Measurements from ENCODE around the gene DIAPH2. TPM values are rescaled to one million over a fixed set of nuclear protein-coding genes. Genes with fewer than 3 reads are reported as not detected.

Gene DIAPH2
- total RNA-seq, 2 experiments from 2014 or later: 13.7 to 13.9 TPM

DNA sequence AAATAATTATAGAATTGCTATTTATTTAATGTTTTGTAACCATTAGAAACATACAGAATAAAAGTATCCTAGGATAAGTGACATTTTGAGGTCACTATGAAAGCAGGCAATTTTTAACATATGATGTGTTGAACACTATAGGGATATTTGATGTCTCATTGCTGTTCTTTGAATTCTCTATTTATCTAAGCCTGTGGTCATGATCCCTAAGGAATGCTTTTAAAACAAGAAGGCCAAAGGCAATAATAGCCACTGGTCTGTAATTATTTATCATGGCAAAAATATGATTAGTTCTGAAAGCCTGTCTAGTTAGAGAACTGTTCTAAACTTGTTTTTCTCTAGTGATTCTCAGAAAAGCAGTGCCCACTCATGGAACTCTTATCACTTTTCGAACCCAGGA, 385.7 kb downstream of the DIAPH2 start:
- Mint-ChIP-seq H3K27me3 (peaks cover 2% of the 10 kb centered on the region), H3K4me3 (no peak overlapping the region), H3K36me3 (no peaks in the 10 kb centered on the region), H3K9me3 (no peaks in the 10 kb centered on the region), H3K27ac (no peak overlapping the region), H3K4me1 (no peaks in the 10 kb centered on the region)
- POLR2A ChIA-PET: no interaction called here
- ATAC-seq (ENCODE audit: low read depth) (no peak), DNase-seq (no peak)

DNA sequence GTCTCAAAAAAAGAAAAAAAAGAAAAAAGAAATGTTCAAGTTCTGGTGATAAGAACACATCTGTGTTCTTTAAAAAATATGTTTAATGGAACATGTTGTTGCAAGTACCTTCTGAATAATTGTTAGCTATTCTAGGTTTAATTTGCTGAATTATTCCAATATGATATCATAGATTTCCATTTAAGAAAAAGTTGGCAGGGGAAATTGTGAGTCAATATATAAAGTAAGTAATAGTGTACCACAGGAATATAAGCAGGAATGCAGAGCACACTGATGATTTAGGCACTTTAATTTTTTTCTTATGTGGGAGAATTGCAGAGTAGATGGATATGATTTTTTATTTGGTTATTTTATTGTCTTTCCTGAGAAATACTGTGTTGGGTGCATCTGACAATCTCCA, 389.8 kb downstream of the DIAPH2 start:
- no peak overlapping the region for H3K27ac Mint-ChIP-seq
- no peaks in the 10 kb centered on the region for H3K4me1 Mint-ChIP-seq
- ATAC-seq (ENCODE audit: low read depth): no peak
- no peak overlapping the region for H3K4me3 Mint-ChIP-seq
- DNase-seq: no peak
- H3K9me3 Mint-ChIP-seq: no peaks in the 10 kb centered on the region
- H3K27me3 Mint-ChIP-seq: peaks cover 2% of the 10 kb centered on the region
- H3K36me3 Mint-ChIP-seq: no peaks in the 10 kb centered on the region
- POLR2A ChIA-PET: no interaction called here

DNA sequence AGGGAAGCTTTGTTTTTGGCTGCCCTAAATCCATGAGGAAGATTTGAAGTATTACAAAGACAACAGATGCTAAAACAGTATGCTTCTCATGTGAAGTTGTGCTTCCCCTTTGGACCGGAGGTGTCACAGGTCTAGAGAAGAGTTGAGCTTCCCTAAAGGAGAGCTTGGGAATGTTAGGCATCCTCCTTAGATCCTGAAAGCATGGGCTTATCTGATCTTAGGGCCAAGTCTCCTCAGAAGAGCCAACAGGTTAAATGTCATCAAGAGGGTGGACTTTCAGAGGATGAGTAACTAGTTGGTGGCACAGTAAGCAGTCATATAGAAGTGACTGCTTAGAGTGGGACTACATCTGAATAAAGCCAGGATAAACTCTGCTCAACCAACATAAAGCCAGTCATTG, 404.5 kb downstream of the DIAPH2 start:
- no peak overlapping the region for H3K4me3 Mint-ChIP-seq

DNA sequence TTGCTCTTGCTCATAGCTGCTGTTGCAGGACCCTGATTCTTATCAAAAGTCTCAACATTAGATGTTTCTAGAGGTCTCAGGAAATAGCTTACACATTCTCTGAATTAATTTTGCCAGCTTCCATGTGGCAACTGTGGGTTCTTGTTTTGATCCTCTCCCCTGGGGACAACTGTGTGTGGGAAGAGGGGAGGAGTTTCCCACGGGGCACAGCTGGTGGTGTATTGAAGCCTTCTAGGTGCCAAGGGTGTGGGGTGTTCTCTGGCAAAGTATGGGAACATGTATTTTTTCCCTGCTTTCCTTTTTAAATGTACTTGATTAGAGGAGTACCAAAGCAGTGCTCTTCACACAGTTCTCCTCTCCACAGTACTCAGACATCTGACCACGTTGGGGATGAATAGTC, 411.7 kb downstream of the DIAPH2 start:
- Mint-ChIP-seq H3K4me3 (no peak overlapping the region), H3K27me3 (no peaks in the 10 kb centered on the region), H3K4me1 (no peaks in the 10 kb centered on the region), H3K27ac (no peak overlapping the region), H3K9me3 (no peaks in the 10 kb centered on the region), H3K36me3 (peaks cover 3% of the 10 kb centered on the region)
- DNase-seq: no peak
- POLR2A ChIA-PET: no interaction called here
- ATAC-seq (ENCODE audit: low read depth): no peak

More for the DNA sequence above, 404.5 kb downstream of the DIAPH2 start:
- H3K27me3 Mint-ChIP-seq: no peaks in the 10 kb centered on the region
- no peak overlapping the region for H3K27ac Mint-ChIP-seq
- POLR2A ChIA-PET: no interaction called here
- ATAC-seq (ENCODE audit: low read depth): no peak
- H3K36me3 Mint-ChIP-seq: peaks cover 2% of the 10 kb centered on the region
- no peaks in the 10 kb centered on the region for H3K4me1 Mint-ChIP-seq
- no peak for DNase-seq
- H3K9me3 Mint-ChIP-seq: no peaks in the 10 kb centered on the region

DNA sequence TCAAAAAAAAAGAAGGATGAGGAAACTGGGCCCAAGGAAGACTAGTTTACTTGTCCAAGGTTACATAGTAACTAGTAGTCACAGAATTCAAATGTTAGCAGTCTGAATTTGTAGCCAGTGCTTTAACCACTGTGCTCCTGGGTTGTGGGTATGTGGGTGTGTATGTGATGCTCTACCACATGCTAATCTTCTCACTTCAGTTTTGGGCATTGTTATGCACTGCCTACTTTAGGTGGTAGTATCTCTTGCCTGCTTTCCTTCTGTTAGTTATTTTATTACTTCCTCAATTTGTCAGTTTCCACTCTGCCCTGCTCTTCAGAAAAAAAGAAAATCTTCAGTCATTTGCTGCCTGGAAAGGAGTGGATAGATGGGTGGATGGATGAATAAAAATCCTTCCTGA, 418.3 kb downstream of the DIAPH2 start:
- H3K27me3 Mint-ChIP-seq: no peaks in the 10 kb centered on the region
- no peaks in the 10 kb centered on the region for H3K4me1 Mint-ChIP-seq
- ATAC-seq (ENCODE audit: low read depth) (no peak), DNase-seq (no peak)
- H3K36me3 Mint-ChIP-seq: peaks cover 2% of the 10 kb centered on the region
- no peaks in the 10 kb centered on the region for H3K9me3 Mint-ChIP-seq
- POLR2A ChIA-PET: no interaction called here
- no peak overlapping the region for H3K4me3 Mint-ChIP-seq
- no peak overlapping the region for H3K27ac Mint-ChIP-seq

DNA sequence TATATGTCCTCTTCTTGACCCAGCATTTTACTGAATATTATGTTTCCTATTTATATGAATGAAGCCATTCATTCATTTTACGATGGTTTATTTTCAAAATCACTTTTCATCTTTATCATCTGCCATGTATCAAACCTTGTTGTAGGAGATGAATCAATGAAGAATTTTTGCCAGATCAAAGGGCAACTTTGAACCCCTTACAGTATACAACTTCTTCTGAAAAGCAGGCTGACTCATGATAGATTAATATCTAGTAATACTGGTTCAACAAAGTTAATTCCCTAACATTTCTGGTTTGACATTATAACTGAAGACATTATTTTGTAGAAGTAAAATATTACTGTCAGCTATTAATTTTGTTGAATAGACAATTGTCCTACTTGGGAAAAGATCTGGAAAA, 425.1 kb downstream of the DIAPH2 start:
- Mint-ChIP-seq H3K27me3 (no peaks in the 10 kb centered on the region), H3K4me3 (no peak overlapping the region), H3K4me1 (no peaks in the 10 kb centered on the region), H3K9me3 (no peaks in the 10 kb centered on the region), H3K27ac (no peak overlapping the region), H3K36me3 (no peaks in the 10 kb centered on the region)
- DNase-seq: no peak
- no peak for ATAC-seq (ENCODE audit: low read depth)
- POLR2A ChIA-PET: no interaction called here

DNA sequence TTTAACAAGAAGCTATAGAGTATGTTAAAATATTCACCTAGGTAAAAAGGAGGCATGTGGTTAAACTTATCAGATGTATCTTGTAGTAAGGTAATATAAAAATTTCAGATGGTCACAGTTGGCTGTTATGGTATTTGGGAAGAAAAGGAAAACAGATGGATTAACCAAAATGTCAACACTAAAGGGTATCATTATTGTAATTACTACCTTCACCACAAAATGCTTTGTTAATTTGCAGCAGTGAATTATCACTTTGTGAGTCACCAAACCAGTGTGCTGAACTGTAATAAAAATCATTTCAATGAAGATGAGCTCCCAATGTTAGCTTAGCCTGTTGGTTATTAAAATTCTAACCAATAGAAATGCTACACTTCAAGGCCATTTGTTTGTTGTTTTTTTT, 432.9 kb downstream of the DIAPH2 start:
- no peak for ATAC-seq (ENCODE audit: low read depth)

DNA sequence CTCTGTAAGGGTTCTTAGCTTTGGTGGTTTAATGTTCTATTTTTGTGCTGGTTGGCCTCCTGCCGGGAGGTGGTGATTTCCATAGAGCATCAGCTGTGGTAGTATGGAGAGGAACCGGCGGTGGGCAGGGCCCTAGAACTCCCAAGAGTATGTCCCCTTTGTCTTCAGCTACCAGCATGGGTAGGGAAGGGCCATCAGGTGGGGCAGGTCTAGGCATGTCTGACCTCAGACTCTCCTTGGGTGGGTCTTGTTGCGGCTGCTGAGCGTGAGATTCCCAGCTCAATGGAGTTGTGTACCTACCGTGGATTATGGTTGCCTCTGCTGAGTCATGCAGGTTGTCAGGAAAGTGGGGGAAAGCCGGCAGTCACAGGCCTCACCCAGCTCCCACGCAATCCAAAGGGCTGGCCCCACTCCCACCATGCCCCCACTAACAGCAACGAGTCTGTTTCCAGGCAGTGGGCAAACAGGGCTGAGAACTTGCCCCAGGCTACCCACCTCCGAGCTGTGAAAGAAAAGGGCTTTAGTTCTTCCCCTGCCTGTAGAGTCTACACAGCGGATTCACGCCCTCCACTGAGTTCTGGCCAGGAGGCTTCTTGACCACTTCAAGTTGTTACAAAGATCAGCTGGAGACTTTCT, 434.9 kb downstream of the DIAPH2 start:
- POLR2A ChIA-PET: no interaction called here
- H3K4me1 Mint-ChIP-seq: no peaks in the 10 kb centered on the region

More for the DNA sequence above, 432.9 kb downstream of the DIAPH2 start:
- Mint-ChIP-seq H3K9me3 (no peaks in the 10 kb centered on the region), H3K4me3 (no peak overlapping the region), H3K27ac (no peak overlapping the region), H3K27me3 (no peaks in the 10 kb centered on the region), H3K36me3 (peaks cover 12% of the 10 kb centered on the region), H3K4me1 (no peaks in the 10 kb centered on the region)
- no peak for DNase-seq
- POLR2A ChIA-PET: no interaction called here

DNA sequence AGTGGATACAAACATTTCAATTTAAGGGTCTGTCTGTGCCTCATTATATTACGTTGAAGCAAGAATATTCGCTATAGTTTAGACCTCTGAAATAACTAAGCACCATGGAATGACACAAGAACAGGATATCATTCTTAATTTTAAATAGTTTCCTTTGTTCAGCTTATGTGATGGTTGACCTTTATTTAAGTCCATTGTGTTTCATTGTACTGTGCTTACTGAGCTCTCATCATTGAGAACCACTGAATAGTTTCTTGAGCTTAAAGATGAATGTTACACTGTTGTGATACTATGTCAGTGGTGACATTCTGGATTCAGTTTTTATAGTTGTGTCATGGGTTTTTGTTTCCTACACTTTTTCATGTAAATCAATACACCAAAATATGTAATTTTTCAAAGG, 438.4 kb downstream of the DIAPH2 start:
- no peaks in the 10 kb centered on the region for H3K4me1 Mint-ChIP-seq
- H3K27ac Mint-ChIP-seq: no peak overlapping the region
- DNase-seq: no peak
- POLR2A ChIA-PET: no interaction called here
- H3K4me3 Mint-ChIP-seq: no peak overlapping the region
- ATAC-seq (ENCODE audit: low read depth): no peak
- peaks cover 14% of the 10 kb centered on the region for H3K36me3 Mint-ChIP-seq
- no peaks in the 10 kb centered on the region for H3K9me3 Mint-ChIP-seq
- no peaks in the 10 kb centered on the region for H3K27me3 Mint-ChIP-seq

More for the DNA sequence above, 434.9 kb downstream of the DIAPH2 start:
- Mint-ChIP-seq H3K4me3 (no peak overlapping the region), H3K27me3 (no peaks in the 10 kb centered on the region), H3K9me3 (no peaks in the 10 kb centered on the region), H3K36me3 (peaks cover 12% of the 10 kb centered on the region), H3K27ac (no peak overlapping the region)
- DNase-seq (no peak), ATAC-seq (ENCODE audit: low read depth) (no peak)

DNA sequence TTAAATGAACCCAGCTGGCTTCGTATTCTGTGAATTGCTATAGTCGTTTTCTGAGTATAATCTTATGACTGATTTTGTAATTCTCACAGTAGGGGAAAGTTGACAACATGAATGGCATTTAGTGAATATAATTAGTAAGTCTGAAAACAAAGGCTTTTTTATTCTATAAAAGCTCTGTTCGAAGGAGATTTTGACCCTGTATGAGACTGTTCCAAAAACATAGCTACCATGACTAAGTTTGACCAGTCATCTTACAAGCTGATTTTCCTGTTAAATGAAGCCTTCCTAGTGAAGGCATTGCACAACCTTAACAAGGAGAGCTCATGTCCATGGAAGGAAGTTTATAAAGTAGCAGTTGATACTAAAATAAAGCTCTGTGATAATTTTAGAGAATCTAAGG, 441.4 kb downstream of the DIAPH2 start:
- no peaks in the 10 kb centered on the region for H3K27me3 Mint-ChIP-seq
- POLR2A ChIA-PET: no interaction called here
- H3K9me3 Mint-ChIP-seq: no peaks in the 10 kb centered on the region

DNA sequence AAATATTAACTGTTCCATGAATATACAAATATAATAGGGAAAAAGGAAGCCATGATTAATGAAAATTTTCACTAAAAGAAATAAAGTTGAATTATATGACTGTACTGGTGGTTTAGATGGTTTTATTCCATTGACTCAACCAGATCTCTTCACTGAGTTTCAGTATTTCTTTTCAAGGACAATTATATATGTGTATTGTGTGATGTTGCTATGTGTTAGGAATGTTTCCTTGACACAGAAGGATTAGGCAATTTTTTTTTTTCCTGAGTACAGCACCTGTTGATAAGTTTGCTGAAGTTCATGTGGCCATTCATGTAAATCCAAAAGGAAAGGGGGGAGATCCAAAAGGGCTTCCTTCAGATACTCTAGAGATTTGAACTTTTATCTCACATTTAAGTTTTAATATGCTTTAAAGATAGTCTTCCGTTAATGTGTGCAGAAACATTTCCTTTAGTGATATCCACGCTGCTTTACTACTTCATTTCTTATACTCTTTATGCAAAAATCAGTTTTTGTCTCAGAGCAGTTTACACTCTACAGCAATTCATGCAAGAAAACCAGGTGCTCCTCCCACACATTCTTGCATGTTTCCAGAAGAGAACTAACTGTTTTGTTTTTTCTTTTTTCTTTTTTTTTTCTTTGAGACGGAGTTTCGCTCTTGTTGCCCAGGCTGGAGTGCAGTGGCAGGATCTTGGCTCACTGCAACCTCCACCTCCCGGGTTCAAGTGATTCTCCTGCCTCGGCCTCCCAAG, 448.2 kb downstream of the DIAPH2 start:
- Mint-ChIP-seq H3K9me3 (no peaks in the 10 kb centered on the region), H3K27me3 (no peaks in the 10 kb centered on the region), H3K27ac (no peak overlapping the region), H3K4me1 (no peaks in the 10 kb centered on the region), H3K4me3 (no peak overlapping the region), H3K36me3 (no peaks in the 10 kb centered on the region)
- DNase-seq (no peak), ATAC-seq (ENCODE audit: low read depth) (no peak)
- POLR2A ChIA-PET: no interaction called here

More for the DNA sequence above, 441.4 kb downstream of the DIAPH2 start:
- DNase-seq (no peak), ATAC-seq (ENCODE audit: low read depth) (no peak)
- H3K36me3 Mint-ChIP-seq: peaks cover 4% of the 10 kb centered on the region
- no peak overlapping the region for H3K4me3 Mint-ChIP-seq
- H3K4me1 Mint-ChIP-seq: no peaks in the 10 kb centered on the region
- no peak overlapping the region for H3K27ac Mint-ChIP-seq

DNA sequence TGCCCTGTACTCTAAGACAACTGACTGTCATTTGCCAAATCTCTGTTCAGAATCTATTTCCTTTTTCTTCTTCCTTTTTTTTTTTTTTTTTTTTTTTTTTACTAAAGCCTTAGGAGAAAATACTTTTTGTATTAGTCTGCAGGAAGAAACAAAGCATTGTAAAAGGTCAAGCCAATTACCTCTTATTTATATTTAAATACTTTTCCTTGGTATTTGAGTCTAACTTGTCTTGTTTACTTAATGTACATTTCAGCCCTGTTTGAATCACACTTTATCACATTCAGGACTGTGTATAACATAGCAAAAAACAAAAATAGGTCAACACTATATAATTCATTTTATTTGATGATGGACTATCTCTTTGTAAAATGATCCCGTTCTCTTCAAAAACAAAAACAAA, 461.3 kb downstream of the DIAPH2 start:
- H3K4me1 Mint-ChIP-seq: no peaks in the 10 kb centered on the region
- H3K36me3 Mint-ChIP-seq: peaks cover 3% of the 10 kb centered on the region
- no peak overlapping the region for H3K4me3 Mint-ChIP-seq
- no peaks in the 10 kb centered on the region for H3K9me3 Mint-ChIP-seq
- no peak overlapping the region for H3K27ac Mint-ChIP-seq
- POLR2A ChIA-PET: no interaction called here
- H3K27me3 Mint-ChIP-seq: no peaks in the 10 kb centered on the region
- DNase-seq (no peak), ATAC-seq (ENCODE audit: low read depth) (no peak)

DNA sequence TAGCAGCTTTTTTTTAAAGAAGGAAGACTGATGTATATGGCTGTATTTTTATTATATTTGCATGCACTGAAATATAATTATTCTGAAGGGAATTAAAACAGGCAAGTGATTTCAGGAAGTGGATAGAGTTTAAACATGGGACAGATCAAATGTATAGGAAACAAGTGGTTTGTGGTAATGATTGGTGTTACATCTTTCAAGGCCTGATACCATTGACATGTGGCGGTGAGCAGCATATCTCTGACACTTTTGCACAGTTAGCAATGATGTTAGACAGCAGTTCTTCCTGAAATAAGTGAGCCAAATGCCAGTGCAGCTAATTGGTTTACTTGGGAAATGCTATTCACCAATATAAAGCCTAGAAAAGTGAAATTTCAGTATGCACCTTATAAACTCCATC, 471.2 kb downstream of the DIAPH2 start:
- ATAC-seq (ENCODE audit: low read depth) (peak; percentile 45), DNase-seq (no peak)
- peaks cover 6% of the 10 kb centered on the region for H3K4me1 Mint-ChIP-seq
- no peaks in the 10 kb centered on the region for H3K27me3 Mint-ChIP-seq
- no peaks in the 10 kb centered on the region for H3K9me3 Mint-ChIP-seq
- POLR2A ChIA-PET: no interaction called here
- no peak overlapping the region for H3K4me3 Mint-ChIP-seq
- no peaks in the 10 kb centered on the region for H3K36me3 Mint-ChIP-seq
- no peak overlapping the region for H3K27ac Mint-ChIP-seq

DNA sequence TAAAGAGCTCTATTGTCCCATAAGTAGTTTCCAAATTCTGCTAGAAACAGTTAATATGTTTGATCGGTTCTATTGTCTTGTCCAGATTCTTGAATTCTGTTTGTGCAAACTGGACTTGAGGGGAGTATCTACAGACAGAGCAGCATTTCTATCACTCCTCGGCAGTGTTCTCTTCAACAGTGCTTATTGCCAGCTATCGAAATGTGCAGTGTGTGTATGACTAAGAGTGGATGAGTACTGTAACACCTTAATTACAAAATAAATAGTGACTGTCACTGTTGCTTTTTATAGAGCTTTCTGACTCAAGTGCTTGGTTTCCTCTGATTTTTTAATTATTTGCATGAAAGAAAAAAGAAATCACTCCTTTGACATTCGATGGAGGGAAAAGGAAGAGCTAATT, 473.6 kb downstream of the DIAPH2 start:
- Mint-ChIP-seq H3K4me1 (peaks cover 6% of the 10 kb centered on the region), H3K9me3 (no peaks in the 10 kb centered on the region), H3K27me3 (no peaks in the 10 kb centered on the region), H3K4me3 (no peak overlapping the region), H3K36me3 (no peaks in the 10 kb centered on the region), H3K27ac (no peak overlapping the region)
- ATAC-seq (ENCODE audit: low read depth) (no peak), DNase-seq (no peak)
- POLR2A ChIA-PET: no interaction called here

All from activated naive CD8-positive, alpha-beta T cell treated with anti-CD3 and anti-CD28 coated beads, Interleukin-2, amount 10 ng/mL, durations not matched to agents 7 days and 5 days (primary cell).